Neural cell (in vitro differentiated cells): ENCODE measurements around the gene PMPCA. TPM values are rescaled to one million over a fixed set of nuclear protein-coding genes. Genes with fewer than 3 reads are reported as not detected.

Experiments
- H2AFZ ChIP-seq: fragments of 200-600, 300-800 bp; sonication (generic), shearing (Covaris generic); 2 replicates; pipeline ENCODE4 v1.6.0; 2014; ENCODE audit warnings: low read depth, mild to moderate bottlenecking, antibody characterized with exemption, low read length, moderate library complexity
- H3F3A ChIP-seq: fragments of 200-600 bp; shearing (Covaris generic); 2 replicates; pipeline ENCODE4 v1.6.1; 2016; ENCODE audit warnings: mild to moderate bottlenecking, moderate library complexity, mixed read lengths, antibody characterized with exemption, low read length; ENCODE audit not compliant: insufficient read depth, poor library complexity, severe bottlenecking
- H3K27ac ChIP-seq: fragments of 200-600, 300-800 bp; sonication (generic), shearing (Covaris generic); 2 replicates; pipeline ENCODE4 v1.5.1; 2014; ENCODE audit warnings: mild to moderate bottlenecking, low read length, moderate library complexity
- H3K27me3 ChIP-seq: fragments of 300-800, 200-600 bp; sonication (generic), shearing (Covaris generic); 2 replicates; pipeline ENCODE4 v1.6.0; 2014; ENCODE audit warnings: mild to moderate bottlenecking, low read depth, low read length, moderate library complexity; ENCODE audit not compliant: insufficient read depth
- H3K36me3 ChIP-seq: fragments of 300-800, 200-600 bp; sonication (generic), shearing (Covaris generic); 2 replicates; pipeline ENCODE4 v1.5.1; 2014; ENCODE audit warnings: mild to moderate bottlenecking, antibody characterized with exemption, low read length, moderate library complexity; ENCODE audit not compliant: insufficient read depth
- H3K4me2 ChIP-seq: fragments of 300-800, 200-600 bp; sonication (generic), shearing (Covaris generic); 2 replicates; pipeline ENCODE4 v1.6.0; 2014; ENCODE audit warnings: mild to moderate bottlenecking, low read length
- H3K4me3 ChIP-seq: fragments of 300-800, 200-600 bp; sonication (generic), shearing (Covaris generic); 2 replicates; pipeline ENCODE4 v1.5.1; 2014; ENCODE audit warnings: mild to moderate bottlenecking, low read length, moderate library complexity
- H3K79me2 ChIP-seq: fragments of 200-600 bp; shearing (Covaris generic); replicated peaks from 2 replicates; pipeline ENCODE4 v1.6.0; 2014; ENCODE audit warnings: mild to moderate bottlenecking, low read length, moderate library complexity; ENCODE audit not compliant: insufficient read depth
- H3K9ac ChIP-seq: fragments of 300-800, 200-600 bp; sonication (generic), shearing (Covaris generic); 2 replicates; pipeline ENCODE4 v1.6.1; 2016; ENCODE audit warnings: mild to moderate bottlenecking, low read length, mixed read lengths
- H3K9me2 ChIP-seq: fragments of 200-600 bp; shearing (Covaris generic); 2 replicates; pipeline ENCODE4 v1.6.1; 2016; ENCODE audit warnings: mild to moderate bottlenecking, low read length, mixed read lengths; ENCODE audit not compliant: insufficient read depth
- H3K9me3 ChIP-seq: fragments of 200-600, 300-800 bp; sonication (generic), shearing (Covaris generic); 2 replicates; pipeline ENCODE4 v1.6.1; 2016; ENCODE audit warnings: mild to moderate bottlenecking, mixed run types, low read length, moderate library complexity, mixed read lengths
- H4K20me1 ChIP-seq: fragments of 200-600 bp; shearing (Covaris generic); 2 replicates; pipeline ENCODE4 v1.6.1; 2016; ENCODE audit warnings: mild to moderate bottlenecking, mixed run types; ENCODE audit not compliant: insufficient read depth
- EP300 ChIP-seq: fragments of 450-650 bp; conservative IDR thresholded peaks from 2 replicates; pipeline ENCODE4 v1.6.1; 2014; ENCODE audit warnings: antibody characterized with exemption, mild to moderate bottlenecking, moderate library complexity; ENCODE audit not compliant: poor library complexity, severe bottlenecking
- EZH2 ChIP-seq: fragments of 200-600, 300-800 bp; shearing (Covaris generic), sonication (generic); IDR thresholded peaks from 2 replicates; pipeline ENCODE4 v1.6.1; 2014; ENCODE audit warnings: antibody characterized with exemption, low read length, borderline replicate concordance, mild to moderate bottlenecking; ENCODE audit not compliant: insufficient read depth, poor library complexity, severe bottlenecking
- MXI1 ChIP-seq: fragments of 450-650 bp; conservative IDR thresholded peaks from 2 replicates; pipeline ENCODE4 v1.6.1; 2014; ENCODE audit warnings: antibody characterized with exemption, mild to moderate bottlenecking; ENCODE audit not compliant: poor library complexity, severe bottlenecking
- POLR2AphosphoS5 ChIP-seq: IDR thresholded peaks from 2 replicates; pipeline ENCODE4 v1.6.1; 2012
- RAD21 ChIP-seq: fragments of 450-650 bp; conservative IDR thresholded peaks from 2 replicates; pipeline ENCODE4 v1.6.1; 2014; ENCODE audit warnings: antibody characterized with exemption, mild to moderate bottlenecking, moderate library complexity
- SMC3 ChIP-seq: fragments of 450-650 bp; conservative IDR thresholded peaks from 2 replicates; pipeline ENCODE4 v1.6.1; 2014; ENCODE audit warnings: antibody characterized with exemption, mild to moderate bottlenecking, moderate library complexity; ENCODE audit not compliant: poor library complexity
- TAF1 ChIP-seq: IDR thresholded peaks from 2 replicates; pipeline ENCODE4 v1.6.1; 2012; ENCODE audit warnings: low read depth
- polyA plus RNA-seq: library from polyadenylated mRNA; depleted of rRNA; stranded (reverse); fragments of >200 nt; gene quantifications from 2 replicates; pipeline ENCODE4 v1.2.3, GENCODE V29; 2014
- TF ChIP-seq, protein P1 (sequence below): fragments of 450-650 bp; IDR thresholded peaks from 2 replicates; pipeline ENCODE4 v1.5.1; 2014; ENCODE audit warnings: antibody characterized with exemption, mild to moderate bottlenecking, moderate library complexity; ENCODE audit not compliant: poor library complexity, severe bottlenecking
- TF ChIP-seq, protein P2 (sequence below): IDR thresholded peaks from 2 replicates; pipeline ENCODE4 v1.6.1; 2012; ENCODE audit warnings: borderline replicate concordance

Gene PMPCA
- polyA plus RNA-seq, 1 donor from 2014 or later: 61.3 TPM

DNA sequence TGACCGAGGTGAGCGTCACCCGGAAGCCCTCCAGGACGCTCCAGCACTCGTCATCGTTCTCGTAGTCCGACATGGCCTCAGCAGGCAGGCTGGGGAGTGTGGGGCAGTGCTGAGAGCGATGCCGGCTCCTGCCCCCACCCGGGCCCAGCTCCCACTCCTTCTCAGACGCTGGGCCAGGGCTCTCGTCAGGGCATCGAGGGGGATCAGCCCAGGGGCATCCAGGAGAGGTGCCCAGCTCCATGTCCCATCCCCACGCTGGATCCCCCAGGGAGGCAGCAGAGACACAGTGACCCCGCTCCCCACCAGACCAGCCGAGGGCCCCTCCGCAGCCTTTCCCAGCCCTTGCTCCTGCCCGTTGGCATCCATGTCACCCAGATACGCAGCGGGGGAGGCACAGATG lies 38.5 kb upstream of the PMPCA start:
- Histone ChIP-seq H3K27ac (no peak overlapping the region), H4K20me1 (no peaks in the 10 kb centered on the region), H3K9me2 (no peaks in the 10 kb centered on the region), H3K9ac (no peak overlapping the region), H3K27me3 (no peaks in the 10 kb centered on the region), H3K9me3 (no peaks in the 10 kb centered on the region), H3K4me3 (no peak overlapping the region), H3K36me3 (no peaks in the 10 kb centered on the region), H2AFZ (no peak overlapping the region), H3F3A (no peaks in the 10 kb centered on the region), H3K4me2 (no peak overlapping the region), H3K79me2 (no peaks in the 10 kb centered on the region)
- TF ChIP-seq SMC3 (no peak), MXI1 (no peak)

DNA sequence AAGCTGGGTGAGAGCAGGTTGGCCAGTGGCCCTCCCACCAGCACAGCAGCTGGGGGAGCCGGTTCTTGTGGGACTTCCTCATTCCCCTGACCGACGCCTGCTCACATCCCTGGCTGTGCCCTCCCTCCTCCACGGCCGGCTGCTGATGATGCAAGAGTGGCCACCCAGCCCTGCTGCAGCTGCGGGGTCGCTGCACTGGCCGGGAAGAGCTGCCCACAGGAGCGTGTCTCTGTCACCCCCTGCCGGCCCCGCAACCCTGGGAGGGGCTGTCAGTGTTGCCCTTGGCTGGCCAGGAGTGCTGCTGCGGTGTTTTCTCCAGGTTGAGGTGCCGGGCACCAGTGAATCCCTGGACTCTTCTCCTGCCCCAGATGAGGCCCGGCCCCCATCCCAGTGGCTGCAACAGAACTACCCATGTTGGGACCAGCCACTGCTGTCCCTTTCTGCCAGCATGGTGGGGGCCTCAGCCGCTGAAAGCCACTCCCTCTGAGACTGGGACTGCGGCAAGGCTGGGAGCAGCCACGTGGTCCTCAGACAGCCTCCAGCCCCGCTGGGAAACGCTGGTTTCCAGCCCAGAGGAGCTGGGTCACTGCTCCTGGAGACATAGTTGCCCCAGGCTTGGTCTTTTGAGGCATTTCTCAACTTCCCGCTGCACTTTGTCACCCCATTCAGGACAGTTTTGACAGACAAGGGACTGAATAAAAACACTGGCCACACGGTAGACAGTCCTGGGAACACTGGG lies 37.7 kb upstream of the PMPCA start:
- Histone ChIP-seq H3K79me2 (no peaks in the 10 kb centered on the region), H3K9me2 (no peaks in the 10 kb centered on the region), H3K27me3 (no peaks in the 10 kb centered on the region), H2AFZ (no peak overlapping the region), H3K9ac (no peak overlapping the region), H3K4me3 (no peak overlapping the region), H3K27ac (no peak overlapping the region), H3F3A (no peaks in the 10 kb centered on the region), H4K20me1 (no peaks in the 10 kb centered on the region), H3K9me3 (no peaks in the 10 kb centered on the region), H3K4me2 (no peak overlapping the region), H3K36me3 (no peaks in the 10 kb centered on the region)
- TF ChIP-seq SMC3 (no peak), MXI1 (no peak), TAF1 (no peak), EP300 (no peak), RAD21 (no peak), POLR2AphosphoS5 (no peak), EZH2 (no peak)
- TF ChIP-seq, protein P1, sequence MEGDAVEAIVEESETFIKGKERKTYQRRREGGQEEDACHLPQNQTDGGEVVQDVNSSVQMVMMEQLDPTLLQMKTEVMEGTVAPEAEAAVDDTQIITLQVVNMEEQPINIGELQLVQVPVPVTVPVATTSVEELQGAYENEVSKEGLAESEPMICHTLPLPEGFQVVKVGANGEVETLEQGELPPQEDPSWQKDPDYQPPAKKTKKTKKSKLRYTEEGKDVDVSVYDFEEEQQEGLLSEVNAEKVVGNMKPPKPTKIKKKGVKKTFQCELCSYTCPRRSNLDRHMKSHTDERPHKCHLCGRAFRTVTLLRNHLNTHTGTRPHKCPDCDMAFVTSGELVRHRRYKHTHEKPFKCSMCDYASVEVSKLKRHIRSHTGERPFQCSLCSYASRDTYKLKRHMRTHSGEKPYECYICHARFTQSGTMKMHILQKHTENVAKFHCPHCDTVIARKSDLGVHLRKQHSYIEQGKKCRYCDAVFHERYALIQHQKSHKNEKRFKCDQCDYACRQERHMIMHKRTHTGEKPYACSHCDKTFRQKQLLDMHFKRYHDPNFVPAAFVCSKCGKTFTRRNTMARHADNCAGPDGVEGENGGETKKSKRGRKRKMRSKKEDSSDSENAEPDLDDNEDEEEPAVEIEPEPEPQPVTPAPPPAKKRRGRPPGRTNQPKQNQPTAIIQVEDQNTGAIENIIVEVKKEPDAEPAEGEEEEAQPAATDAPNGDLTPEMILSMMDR: no peak
- TF ChIP-seq, protein P2, sequence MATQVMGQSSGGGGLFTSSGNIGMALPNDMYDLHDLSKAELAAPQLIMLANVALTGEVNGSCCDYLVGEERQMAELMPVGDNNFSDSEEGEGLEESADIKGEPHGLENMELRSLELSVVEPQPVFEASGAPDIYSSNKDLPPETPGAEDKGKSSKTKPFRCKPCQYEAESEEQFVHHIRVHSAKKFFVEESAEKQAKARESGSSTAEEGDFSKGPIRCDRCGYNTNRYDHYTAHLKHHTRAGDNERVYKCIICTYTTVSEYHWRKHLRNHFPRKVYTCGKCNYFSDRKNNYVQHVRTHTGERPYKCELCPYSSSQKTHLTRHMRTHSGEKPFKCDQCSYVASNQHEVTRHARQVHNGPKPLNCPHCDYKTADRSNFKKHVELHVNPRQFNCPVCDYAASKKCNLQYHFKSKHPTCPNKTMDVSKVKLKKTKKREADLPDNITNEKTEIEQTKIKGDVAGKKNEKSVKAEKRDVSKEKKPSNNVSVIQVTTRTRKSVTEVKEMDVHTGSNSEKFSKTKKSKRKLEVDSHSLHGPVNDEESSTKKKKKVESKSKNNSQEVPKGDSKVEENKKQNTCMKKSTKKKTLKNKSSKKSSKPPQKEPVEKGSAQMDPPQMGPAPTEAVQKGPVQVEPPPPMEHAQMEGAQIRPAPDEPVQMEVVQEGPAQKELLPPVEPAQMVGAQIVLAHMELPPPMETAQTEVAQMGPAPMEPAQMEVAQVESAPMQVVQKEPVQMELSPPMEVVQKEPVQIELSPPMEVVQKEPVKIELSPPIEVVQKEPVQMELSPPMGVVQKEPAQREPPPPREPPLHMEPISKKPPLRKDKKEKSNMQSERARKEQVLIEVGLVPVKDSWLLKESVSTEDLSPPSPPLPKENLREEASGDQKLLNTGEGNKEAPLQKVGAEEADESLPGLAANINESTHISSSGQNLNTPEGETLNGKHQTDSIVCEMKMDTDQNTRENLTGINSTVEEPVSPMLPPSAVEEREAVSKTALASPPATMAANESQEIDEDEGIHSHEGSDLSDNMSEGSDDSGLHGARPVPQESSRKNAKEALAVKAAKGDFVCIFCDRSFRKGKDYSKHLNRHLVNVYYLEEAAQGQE: no peak
